HCT116 (cell line): ENCODE data around the gene GATAD2B. TPM values are rescaled to one million over a fixed set of nuclear protein-coding genes. Genes with fewer than 3 reads are reported as not detected.

Source experiments
- ATAC-seq: fragments of 200-7000 bp; cut with Tn5 transposase; 2 replicates; pipeline ENCODE4 v1.9.1; 2020; ENCODE audit warnings: mild to moderate bottlenecking, moderate library complexity
- BruUV-seq: library from RNA; stranded (reverse); fragments of 400-500 nt; replicated peaks from 2 replicates; lab custom pipeline; 2021; lab: Mats Ljungman, UMichigan
- CTCF ChIA-PET: fragments of 300-600 bp; sonication (Branson Sonifier 250); formaldehyde crosslinking; loops from one replicate; lab custom pipeline; 2021; ENCODE audit warnings: antibody characterized with exemption; lab: Charles Lee
- POLR2A ChIA-PET: fragments of 300-600, 350-600 bp; sonication (Branson Sonifier 250); formaldehyde crosslinking; loops from one replicate; lab custom pipeline; 2021; ENCODE audit warnings: antibody characterized with exemption; lab: Charles Lee
- RAD21 ChIA-PET, 2 experiments: fragments of 300-600 bp; sonication (Branson Sonifier 250); formaldehyde crosslinking; loops; one replicate each; lab custom pipeline; 2023; ENCODE audit warnings: low total read pairs in 2 of 2; ENCODE audit not compliant: uncharacterized antibody in 2 of 2, unreplicated experiment in 2 of 2, low non-redundant PET in 1 of 2; lab: Charles Lee
- DNase-seq: peaks from one replicate; pipeline ENCODE4 v3.0.0-alpha.2; 2010; ENCODE audit warnings: low read depth, low spot score
- H2AFZ ChIP-seq: fragments of 200-600 bp; shearing (Covaris generic), sonication (generic); 2 replicates; pipeline ENCODE4 v1.6.1; 2017; ENCODE audit warnings: low read depth, mixed run types, mixed read lengths, antibody characterized with exemption, low read length; ENCODE audit not compliant: poor library complexity, severe bottlenecking
- H3K27ac ChIP-seq: 2 replicates; pipeline ENCODE4 v1.5.1; 2012; ENCODE audit warnings: low read depth, low read length
- H3K27me3 ChIP-seq: fragments of 200-600 bp; sonication (generic); 2 replicates; pipeline ENCODE4 v1.6.1; 2016; ENCODE audit warnings: mixed run types, low read length, mixed read lengths; ENCODE audit not compliant: insufficient read depth
- H3K36me3 ChIP-seq, 2 experiments: fragments of 200-500 bp in 1 of 2; fragments of 200-600 bp in 1 of 2; sonication (Bioruptor generic) in 1 of 2; sonication (generic) in 1 of 2; 2 replicates each; pipeline versions ENCODE4 v1.5.1 to v1.6.1; 2014 to 2016; ENCODE audit warnings: low read length in 2 of 2, inconsistent platforms in 1 of 2, mixed read lengths in 1 of 2, mixed run types in 1 of 2; ENCODE audit not compliant: insufficient read depth in 2 of 2, control insufficient read depth in 1 of 2
- H3K4me1 ChIP-seq, 2 experiments: fragments of 200-600 bp in 1 of 2; sonication (generic) in 1 of 2; 2 replicates each; pipeline versions ENCODE4 v1.5.1 to v1.6.1; 2012 to 2017; ENCODE audit warnings: low read length in 2 of 2, inconsistent platforms in 1 of 2, mild to moderate bottlenecking in 1 of 2, mixed read lengths in 1 of 2, mixed run types in 1 of 2, moderate library complexity in 1 of 2; ENCODE audit not compliant: insufficient read depth in 2 of 2, control insufficient read depth in 1 of 2
- H3K4me2 ChIP-seq: fragments of 200-600 bp; sonication (generic); 2 replicates; pipeline ENCODE4 v1.6.1; 2017; ENCODE audit warnings: mixed run types, low read length, mixed read lengths
- H3K4me3 ChIP-seq, 2 experiments: fragments of 200-600 bp in 1 of 2; sonication (generic) in 1 of 2; replicated peaks in 1 of 2; 2 replicates each; pipeline ENCODE4 v1.5.1; 2011 to 2016; ENCODE audit warnings: low read length in 2 of 2, control low read depth in 1 of 2, low read depth in 1 of 2, mild to moderate bottlenecking in 1 of 2, mixed read lengths in 1 of 2, mixed run types in 1 of 2
- H3K79me2 ChIP-seq: fragments of 200-600 bp; sonication (generic); 2 replicates; pipeline ENCODE4 v1.6.1; 2017; ENCODE audit warnings: mild to moderate bottlenecking, mixed run types, low read length, moderate library complexity, mixed read lengths; ENCODE audit not compliant: insufficient read depth
- H3K9ac ChIP-seq: fragments of 200-600 bp; sonication (generic); 2 replicates; pipeline ENCODE4 v1.6.1; 2016; ENCODE audit warnings: low read length, mixed read lengths
- H3K9me2 ChIP-seq: fragments of 200-600 bp; sonication (generic), shearing (Covaris generic); 2 replicates; pipeline ENCODE4 v1.6.1; 2017; ENCODE audit warnings: mixed run types, mild to moderate bottlenecking, moderate library complexity; ENCODE audit not compliant: insufficient read depth
- H3K9me3 ChIP-seq, 2 experiments: fragments of 200-500 bp in 1 of 2; fragments of 200-600 bp in 1 of 2; sonication (Bioruptor generic) in 1 of 2; sonication (generic) in 1 of 2; 2 replicates each; pipeline ENCODE4 v1.6.1; 2014 to 2017; ENCODE audit warnings: low read length in 2 of 2, mixed read lengths in 2 of 2, inconsistent platforms in 1 of 2, low read depth in 1 of 2, mild to moderate bottlenecking in 1 of 2, mixed run types in 1 of 2, moderate library complexity in 1 of 2; ENCODE audit not compliant: control insufficient read depth in 1 of 2, insufficient read depth in 1 of 2
- H4K20me1 ChIP-seq: fragments of 200-600 bp; sonication (generic), shearing (Covaris generic); 2 replicates; pipeline ENCODE4 v1.6.1; 2017; ENCODE audit warnings: mixed run types, mild to moderate bottlenecking, moderate library complexity; ENCODE audit not compliant: insufficient read depth
- CBX3 ChIP-seq: IDR thresholded peaks from 2 replicates; pipeline ENCODE4 v1.6.1; 2012; ENCODE audit warnings: low read depth
- CEBPB ChIP-seq: IDR thresholded peaks from 2 replicates; pipeline ENCODE4 v1.6.1; 2012; ENCODE audit warnings: low read depth
- CTCF ChIP-seq, 3 experiments: fragments of 200-600 bp in 1 of 3; sonication (generic) in 1 of 3; IDR thresholded peaks in 2 of 3; conservative IDR thresholded peaks in 1 of 3; 2 replicates each; pipeline ENCODE4 v1.5.1; 2012 to 2017; ENCODE audit warnings: low read depth in 2 of 3, low read length in 2 of 3, antibody characterized with exemption in 1 of 3, borderline replicate concordance in 1 of 3, control low read depth in 1 of 3, mild to moderate bottlenecking in 1 of 3, mixed read lengths in 1 of 3, mixed run types in 1 of 3, moderate library complexity in 1 of 3; ENCODE audit not compliant: insufficient read depth in 1 of 3
- FOSL1 ChIP-seq: IDR thresholded peaks from 2 replicates; pipeline ENCODE4 v1.6.1; 2012; ENCODE audit warnings: low read depth
- POLR2A ChIP-seq: IDR thresholded peaks from 2 replicates; pipeline ENCODE4 v1.7.0; 2011; ENCODE audit warnings: borderline replicate concordance; ENCODE audit not compliant: insufficient read depth, insufficient read length; ENCODE audit errors: extremely low read depth
- POLR2AphosphoS5 ChIP-seq: IDR thresholded peaks from 2 replicates; pipeline ENCODE4 v1.6.1; 2011; ENCODE audit warnings: mild to moderate bottlenecking, low read depth, low read length, moderate library complexity
- SRF ChIP-seq: IDR thresholded peaks from 2 replicates; pipeline ENCODE4 v1.6.1; 2012; ENCODE audit warnings: low read depth
- TCF7L2 ChIP-seq: IDR thresholded peaks from 2 replicates; pipeline ENCODE4 v1.7.0; 2011; ENCODE audit warnings: borderline replicate concordance, inconsistent platforms; ENCODE audit not compliant: insufficient read depth, insufficient read length; ENCODE audit errors: extremely low read depth
- YY1 ChIP-seq: IDR thresholded peaks from 2 replicates; pipeline ENCODE4 v1.6.1; 2011; ENCODE audit warnings: low read length, low read depth, moderate library complexity, mild to moderate bottlenecking; ENCODE audit not compliant: insufficient replicate concordance; ENCODE audit errors: extremely low read depth
- ZNF274 ChIP-seq: fragments of 200-500 bp; sonication (Bioruptor generic); IDR thresholded peaks from 2 replicates; pipeline ENCODE4 v1.6.1; 2014; ENCODE audit warnings: mild to moderate bottlenecking, low read depth, low read length, inconsistent platforms
- intact Hi-C: fragments of 100-400 bp; cut with micrococcal nuclease; formaldehyde crosslinking; loops from 2 replicates; pipeline ENCODE4 v1.10.0; 2022
- total RNA-seq: library from RNA; stranded (reverse); gene quantifications from one replicate; pipeline ENCODE4 v1.2.1, GENCODE V29; 2021; ENCODE audit not compliant: unreplicated experiment
- TF ChIP-seq, protein P1 (sequence below): IDR thresholded peaks from 2 replicates; pipeline ENCODE4 v1.6.1; 2012
- TF ChIP-seq, protein P2 (sequence below): IDR thresholded peaks from 2 replicates; pipeline ENCODE4 v1.6.1; 2012

The GATAD2B gene
- total RNA-seq, 1 experiment from 2014 or later, result 50.2 TPM

- RAD21 ChIA-PET, result no interaction called here
- no peaks in the 10 kb centered on the region for H3K9me3 ChIP-seq
Observed at GRCh38 chr1:153954826-153955225, 32.1 kb upstream of the GATAD2B start.

More at GRCh38 chr1:153954826-153955225, 32.1 kb upstream of the GATAD2B start:
- ChIA-PET POLR2A (no interaction called here), CTCF (no interaction called here)
- H3K4me1 ChIP-seq, result peaks cover 4 to 19% of the 10 kb centered on the region in 2 experiments; a peak in 2 of 4 replicates
- H3K27me3 ChIP-seq, result no peaks in the 10 kb centered on the region
- ATAC-seq (no peak), DNase-seq (no peak)
- H3K4me2 ChIP-seq, result no peak overlapping the region
- no peaks in the 10 kb centered on the region for H3K9me2 ChIP-seq
- no peak overlapping the region for H2AFZ ChIP-seq
- H3K4me3 ChIP-seq, result no peak overlapping the region
- TF ChIP-seq FOSL1 (no peak), ZNF274 (no peak), CEBPB (no peak), POLR2A (no peak), TCF7L2 (no peak), POLR2AphosphoS5 (no peak), SRF (no peak), YY1 (no peak), CBX3 (no peak), CTCF (IDR thresholded peaks at IDR 0.05 in 2 of 3, conservative IDR thresholded peaks at IDR 0.05 in 1 of 3; ENCODE audit: borderline replicate concordance in 1 of 3, insufficient read depth in 1 of 3, low read depth in 2 of 3, low read length in 2 of 3) (no peak)
- TF ChIP-seq, protein P1, sequence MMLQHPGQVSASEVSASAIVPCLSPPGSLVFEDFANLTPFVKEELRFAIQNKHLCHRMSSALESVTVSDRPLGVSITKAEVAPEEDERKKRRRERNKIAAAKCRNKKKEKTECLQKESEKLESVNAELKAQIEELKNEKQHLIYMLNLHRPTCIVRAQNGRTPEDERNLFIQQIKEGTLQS, result no peak
- TF ChIP-seq, protein P2, sequence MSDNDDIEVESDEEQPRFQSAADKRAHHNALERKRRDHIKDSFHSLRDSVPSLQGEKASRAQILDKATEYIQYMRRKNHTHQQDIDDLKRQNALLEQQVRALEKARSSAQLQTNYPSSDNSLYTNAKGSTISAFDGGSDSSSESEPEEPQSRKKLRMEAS, result no peak
- H4K20me1 ChIP-seq, result no peaks in the 10 kb centered on the region
- no peak overlapping the region for H3K9ac ChIP-seq
- no peak overlapping the region for H3K27ac ChIP-seq
- peaks cover 49% of the 10 kb centered on the region for H3K79me2 ChIP-seq
- BruUV-seq, result no TSS peak
- intact Hi-C loops, result no loop called here
- H3K36me3 ChIP-seq, result peaks cover 19 to 22% of the 10 kb centered on the region in 2 experiments; a peak in 3 of 4 replicates
